HEK293 (cell line): Measurements from ENCODE around the gene ADCY4.
A peak's percentile ranks its signal among the peaks of the same experiment; 100 is the strongest.

Source experiments
- CTCF ChIA-PET: fragments of 350-600 bp; formaldehyde crosslinking; extraction: SDS; loops from one replicate; lab custom pipeline; 2021; ENCODE audit warnings: antibody characterized with exemption; lab: Yijun Ruan, JAX
- POLR2A ChIA-PET: fragments of 300-600 bp; formaldehyde crosslinking; extraction: SDS; loops from one replicate; lab custom pipeline; 2020; ENCODE audit warnings: antibody characterized with exemption, inconsistent platforms; lab: Yijun Ruan, JAX
- H3K27ac ChIP-seq: fragments of 200-500 bp; sonication (Bioruptor generic); 2 replicates; pipeline ENCODE4 v1.5.1; 2014; ENCODE audit warnings: low read depth, low read length, control low read depth, inconsistent platforms; ENCODE audit errors: extremely low read depth
- H3K36me3 ChIP-seq, 2 experiments: fragments of 200-500 bp in 1 of 2; sonication (Bioruptor generic) in 1 of 2; 1 replicate in 1 of 2; 2 replicates in 1 of 2; pipeline ENCODE4 v1.5.1; 2014 to 2017; ENCODE audit warnings: inconsistent platforms in 2 of 2, low read length in 2 of 2; ENCODE audit not compliant: control insufficient read depth in 2 of 2, insufficient read depth in 1 of 2
- H3K4me1 ChIP-seq: fragments of 200-500 bp; sonication (Bioruptor generic); 2 replicates; pipeline ENCODE4 v1.5.1; 2014; ENCODE audit warnings: mild to moderate bottlenecking, low read length, inconsistent platforms; ENCODE audit not compliant: control insufficient read depth, insufficient read depth
- H3K4me3 ChIP-seq: 2 replicates; pipeline ENCODE4 v1.5.1; 2011; ENCODE audit warnings: low read depth, mild to moderate bottlenecking, control low read depth, low read length, moderate library complexity
- H3K9me3 ChIP-seq: fragments of 200-500 bp; sonication (Bioruptor generic); 2 replicates; pipeline ENCODE4 v1.5.1; 2014; ENCODE audit warnings: low read depth, low read length, inconsistent platforms; ENCODE audit not compliant: control insufficient read depth, insufficient read depth
- CTCF ChIP-seq: fragments of 450-650 bp; formaldehyde crosslinking; IDR thresholded peaks from 2 replicates; pipeline ENCODE4 v1.5.1; 2016; ENCODE audit warnings: missing biosample characterization, missing genetic modification characterization
- GLIS2 ChIP-seq: fragments of 450-650 bp; formaldehyde crosslinking; IDR thresholded peaks from 2 replicates; pipeline ENCODE4 v1.5.1; 2016; ENCODE audit warnings: missing biosample characterization, missing genetic modification characterization
- KLF10 ChIP-seq: fragments of 450-650 bp; IDR thresholded peaks from 2 replicates; pipeline ENCODE4 v1.5.1; 2018; ENCODE audit warnings: missing biosample characterization, mild to moderate bottlenecking, missing genetic modification characterization
- MEIS1 ChIP-seq: sonication (generic); formaldehyde crosslinking; IDR thresholded peaks from 2 replicates; pipeline ENCODE4 v1.8.1; 2022; ENCODE audit warnings: missing genetic modification reagents, mild to moderate bottlenecking, borderline replicate concordance
- PRDM10 ChIP-seq: fragments of 450-650 bp; formaldehyde crosslinking; IDR thresholded peaks from 2 replicates; pipeline ENCODE4 v1.5.1; 2016; ENCODE audit warnings: missing biosample characterization, missing genetic modification characterization
- SP7 ChIP-seq: fragments of 450-650 bp; formaldehyde crosslinking; IDR thresholded peaks from 2 replicates; pipeline ENCODE4 v1.5.1; 2016; ENCODE audit warnings: missing biosample characterization, missing genetic modification characterization
- ZBTB7A ChIP-seq: fragments of 450-650 bp; formaldehyde crosslinking; IDR thresholded peaks from 2 replicates; pipeline ENCODE4 v1.5.1; 2016; ENCODE audit warnings: low read depth, missing biosample characterization, missing genetic modification characterization
- ZEB2 ChIP-seq: fragments of 450-650 bp; formaldehyde crosslinking; IDR thresholded peaks from 2 replicates; pipeline ENCODE4 v1.5.1; 2016; ENCODE audit warnings: missing biosample characterization, missing genetic modification characterization
- ZNF174 ChIP-seq: fragments of 450-650 bp; formaldehyde crosslinking; IDR thresholded peaks from 2 replicates; pipeline ENCODE4 v1.5.0; 2017; ENCODE audit warnings: missing biosample characterization, mild to moderate bottlenecking, missing genetic modification characterization
- ZNF2 ChIP-seq: fragments of 450-650 bp; formaldehyde crosslinking; IDR thresholded peaks from 2 replicates; pipeline ENCODE4 v1.5.1; 2016; ENCODE audit warnings: missing biosample characterization, missing genetic modification characterization
- ZNF366 ChIP-seq: fragments of 450-650 bp; formaldehyde crosslinking; conservative IDR thresholded peaks from 2 replicates; pipeline ENCODE4 v1.5.1; 2016; ENCODE audit warnings: missing biosample characterization, missing genetic modification characterization
- ZNF37A ChIP-seq: fragments of 450-650 bp; IDR thresholded peaks from 2 replicates; pipeline ENCODE4 v1.5.1; 2018; ENCODE audit warnings: missing biosample characterization, missing genetic modification characterization
- ZNF398 ChIP-seq: fragments of 450-650 bp; formaldehyde crosslinking; IDR thresholded peaks from 2 replicates; pipeline ENCODE4 v1.5.1; 2017; ENCODE audit warnings: missing biosample characterization, missing genetic modification characterization
- ZNF518A ChIP-seq: fragments of 450-650 bp; formaldehyde crosslinking; conservative IDR thresholded peaks from 2 replicates; pipeline ENCODE4 v1.5.1; 2016; ENCODE audit warnings: low read depth, missing biosample characterization, missing genetic modification characterization
- ZNF785 ChIP-seq: fragments of 450-650 bp; formaldehyde crosslinking; IDR thresholded peaks from 2 replicates; pipeline ENCODE4 v1.5.1; 2016; ENCODE audit warnings: missing biosample characterization, missing genetic modification characterization
- ZSCAN30 ChIP-seq: fragments of 450-650 bp; IDR thresholded peaks from 2 replicates; pipeline ENCODE4 v1.5.1; 2018; ENCODE audit warnings: missing biosample characterization, mild to moderate bottlenecking, missing genetic modification characterization, moderate library complexity
- TF ChIP-seq, protein P1 (sequence below): fragments of 450-650 bp; formaldehyde crosslinking; IDR thresholded peaks from 2 replicates; pipeline ENCODE4; 2016; ENCODE audit warnings: missing biosample characterization, missing genetic modification characterization
- TF ChIP-seq, protein P2 (sequence below): fragments of 450-650 bp; formaldehyde crosslinking; IDR thresholded peaks from 2 replicates; pipeline ENCODE4 v1.5.1; 2017; ENCODE audit warnings: missing biosample characterization, missing genetic modification characterization

The ADCY4 gene

GRCh38 chr14:24366413-24366720 lies 31.5 kb upstream of the ADCY4 start (continued):
- TF ChIP-seq PRDM10 (tag by site-specific recombination), result peak; percentile 77

GRCh38 chr14:24365600-24366412 lies 30.9 kb upstream of the ADCY4 start:
- Histone ChIP-seq H3K36me3 (peaks cover 0 to 10% of the 10 kb centered on the region in 2 experiments; a peak in 1 of 3 replicates), H3K27ac (peak overlapping the region; percentile 97), H3K4me1 (peaks cover 12% of the 10 kb centered on the region), H3K4me3 (peak overlapping the region; percentile 39), H3K9me3 (no peaks in the 10 kb centered on the region)
- CTCF ChIA-PET, result interaction anchor here (0.6 to 2.3 kb wide), 40 partner anchors 8 to 124 kb away, joined by 3 to 96 read pairs (median 4); partner anchors contain the start of genes CBLN3, KHNYN, RIPK3 and SDR39U1
- POLR2A ChIA-PET, result interaction anchor here (0.6 to 2.3 kb wide), 13 partner anchors 9 to 1128 kb away, joined by 3 to 45 read pairs (median 4); partner anchors contain the start of genes CBLN3, KHNYN, NYNRIN and RABGGTA
- TF ChIP-seq ZSCAN30 (tag by site-specific recombination), result 0 out of 2 replicates have a peak, but pooled peaks have one; percentile 45
- no peak for TF ChIP-seq ZNF518A (tag by site-specific recombination)
- TF ChIP-seq ZNF366 (tag by site-specific recombination), result no peak
- peak; percentile 47 for TF ChIP-seq SP7
- peak; percentile 23; the same call in 1 of the 2 replicates for TF ChIP-seq ZNF785 (tag by site-specific recombination)
- TF ChIP-seq, protein P1, sequence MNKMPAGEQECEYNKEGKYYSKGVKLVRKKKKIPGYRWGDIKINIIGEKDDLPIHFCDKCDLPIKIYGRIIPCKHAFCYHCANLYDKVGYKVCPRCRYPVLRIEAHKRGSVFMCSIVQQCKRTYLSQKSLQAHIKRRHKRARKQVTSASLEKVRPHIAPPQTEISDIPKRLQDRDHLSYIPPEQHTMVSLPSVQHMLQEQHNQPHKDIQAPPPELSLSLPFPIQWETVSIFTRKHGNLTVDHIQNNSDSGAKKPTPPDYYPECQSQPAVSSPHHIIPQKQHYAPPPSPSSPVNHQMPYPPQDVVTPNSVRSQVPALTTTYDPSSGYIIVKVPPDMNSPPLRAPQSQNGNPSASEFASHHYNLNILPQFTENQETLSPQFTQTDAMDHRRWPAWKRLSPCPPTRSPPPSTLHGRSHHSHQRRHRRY, result no peak
- TF ChIP-seq ZBTB7A (tag by site-specific recombination), result no peak
- peak; percentile 40; the same call in 1 of the 2 replicates for TF ChIP-seq ZNF2
- TF ChIP-seq CTCF (tag by site-specific recombination), result peak; percentile 97
- no peak for TF ChIP-seq ZNF174 (tag by site-specific recombination)
- no peak for TF ChIP-seq ZNF37A (tag by site-specific recombination)
- TF ChIP-seq ZNF398 (tag by site-specific recombination), result peak; percentile 61
- TF ChIP-seq, protein P2, sequence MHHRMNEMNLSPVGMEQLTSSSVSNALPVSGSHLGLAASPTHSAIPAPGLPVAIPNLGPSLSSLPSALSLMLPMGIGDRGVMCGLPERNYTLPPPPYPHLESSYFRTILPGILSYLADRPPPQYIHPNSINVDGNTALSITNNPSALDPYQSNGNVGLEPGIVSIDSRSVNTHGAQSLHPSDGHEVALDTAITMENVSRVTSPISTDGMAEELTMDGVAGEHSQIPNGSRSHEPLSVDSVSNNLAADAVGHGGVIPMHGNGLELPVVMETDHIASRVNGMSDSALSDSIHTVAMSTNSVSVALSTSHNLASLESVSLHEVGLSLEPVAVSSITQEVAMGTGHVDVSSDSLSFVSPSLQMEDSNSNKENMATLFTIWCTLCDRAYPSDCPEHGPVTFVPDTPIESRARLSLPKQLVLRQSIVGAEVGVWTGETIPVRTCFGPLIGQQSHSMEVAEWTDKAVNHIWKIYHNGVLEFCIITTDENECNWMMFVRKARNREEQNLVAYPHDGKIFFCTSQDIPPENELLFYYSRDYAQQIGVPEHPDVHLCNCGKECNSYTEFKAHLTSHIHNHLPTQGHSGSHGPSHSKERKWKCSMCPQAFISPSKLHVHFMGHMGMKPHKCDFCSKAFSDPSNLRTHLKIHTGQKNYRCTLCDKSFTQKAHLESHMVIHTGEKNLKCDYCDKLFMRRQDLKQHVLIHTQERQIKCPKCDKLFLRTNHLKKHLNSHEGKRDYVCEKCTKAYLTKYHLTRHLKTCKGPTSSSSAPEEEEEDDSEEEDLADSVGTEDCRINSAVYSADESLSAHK, result 0 out of 2 replicates have a peak, but pooled peaks have one; percentile 42
- no peak for TF ChIP-seq MEIS1
- TF ChIP-seq GLIS2 (tag by site-specific recombination), result peak; percentile 79
- no peak for TF ChIP-seq KLF10 (tag by site-specific recombination)
- peak; percentile 83 for TF ChIP-seq ZEB2
